GM18511 (cell line): ENCODE measurements around the gene POLK.

Experiments
- ATAC-seq: cut with Tn5 transposase; IDR thresholded peaks from one replicate; pipeline ENCODE4 v1.9.1; 2021; ENCODE audit warnings: mild to moderate bottlenecking, moderate library complexity; ENCODE audit not compliant: unreplicated experiment

Gene POLK

GRCh38 chr5:75639535-75640311 is 128.0 kb downstream of the POLK start:
- ATAC-seq = no peak

- ATAC-seq = no peak
Observed at GRCh38 chr5:75640395-75640794, 128.7 kb downstream of the POLK start.

GRCh38 chr5:75640826-75641225 is 129.1 kb downstream of the POLK start:
- no peak for ATAC-seq

- ATAC-seq = no peak
Observed at GRCh38 chr5:75648712-75649111, 137.0 kb downstream of the POLK start.
